ENCODE data around the gene TTC7B.
"Not testable (repeated sequence)": the region's sequence is repeated elsewhere in the genome, so short reads cannot be mapped to it uniquely, and the experiment has no call there.

Gene TTC7B

DNA sequence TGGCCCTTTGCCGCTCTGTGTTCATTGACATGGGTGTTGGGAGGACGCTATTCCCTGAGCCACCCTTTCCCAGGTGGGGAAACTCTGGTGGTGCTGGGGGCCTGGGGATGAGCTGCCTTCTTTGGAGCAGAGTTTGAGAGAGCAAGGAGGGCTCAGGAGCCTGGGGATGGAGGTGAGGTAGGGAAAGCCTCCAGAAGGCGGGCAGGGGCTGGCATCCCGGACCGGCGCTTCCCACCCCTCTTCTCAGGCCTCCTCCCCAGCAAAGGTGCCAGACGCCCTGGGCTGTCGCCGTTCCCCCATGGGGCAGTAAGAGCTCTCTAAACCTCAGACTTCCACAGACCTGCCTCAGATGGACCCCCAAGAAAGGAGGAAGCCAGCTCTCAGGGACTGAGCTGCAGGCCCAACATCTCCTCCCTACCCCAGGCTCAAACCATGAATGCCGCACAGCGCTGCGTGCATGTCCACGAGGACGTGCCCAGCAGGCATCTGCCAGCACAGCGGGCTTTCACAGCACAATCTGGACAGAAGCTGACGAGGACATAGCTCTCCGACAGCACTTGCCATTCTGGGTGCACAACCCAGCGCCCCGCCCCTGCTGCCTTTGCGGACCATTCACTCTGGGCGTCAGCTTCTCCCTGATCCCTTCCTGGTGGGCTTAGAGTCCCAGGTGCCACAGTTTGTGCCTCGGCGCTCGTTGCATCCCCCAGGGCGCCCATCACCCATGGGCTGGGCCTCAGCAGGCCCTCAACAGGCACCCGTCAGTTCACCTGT is 14.9 kb upstream of the TTC7B start:
- no peak for DNase-seq

DNA sequence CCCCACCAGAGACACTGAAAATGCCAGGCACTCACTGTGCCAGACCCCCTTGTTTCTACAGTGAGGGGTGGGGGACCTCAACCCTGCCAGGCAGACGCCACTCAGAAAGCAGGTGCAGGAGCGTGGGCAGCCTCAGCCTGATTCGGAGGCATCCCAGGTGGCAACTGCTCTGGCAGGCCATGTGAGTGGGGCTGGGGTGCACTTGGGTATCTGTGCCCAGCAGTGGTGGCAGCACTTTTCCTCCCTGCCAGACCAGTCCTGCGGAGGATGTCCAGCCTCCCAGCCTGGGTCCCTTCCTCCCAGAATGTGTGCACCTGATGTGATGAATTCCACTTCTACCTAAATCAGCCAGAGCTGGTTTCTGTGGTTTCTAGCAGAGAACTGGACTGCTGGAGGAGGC is 13.4 kb upstream of the TTC7B start:
- DNase-seq: no peak

DNA sequence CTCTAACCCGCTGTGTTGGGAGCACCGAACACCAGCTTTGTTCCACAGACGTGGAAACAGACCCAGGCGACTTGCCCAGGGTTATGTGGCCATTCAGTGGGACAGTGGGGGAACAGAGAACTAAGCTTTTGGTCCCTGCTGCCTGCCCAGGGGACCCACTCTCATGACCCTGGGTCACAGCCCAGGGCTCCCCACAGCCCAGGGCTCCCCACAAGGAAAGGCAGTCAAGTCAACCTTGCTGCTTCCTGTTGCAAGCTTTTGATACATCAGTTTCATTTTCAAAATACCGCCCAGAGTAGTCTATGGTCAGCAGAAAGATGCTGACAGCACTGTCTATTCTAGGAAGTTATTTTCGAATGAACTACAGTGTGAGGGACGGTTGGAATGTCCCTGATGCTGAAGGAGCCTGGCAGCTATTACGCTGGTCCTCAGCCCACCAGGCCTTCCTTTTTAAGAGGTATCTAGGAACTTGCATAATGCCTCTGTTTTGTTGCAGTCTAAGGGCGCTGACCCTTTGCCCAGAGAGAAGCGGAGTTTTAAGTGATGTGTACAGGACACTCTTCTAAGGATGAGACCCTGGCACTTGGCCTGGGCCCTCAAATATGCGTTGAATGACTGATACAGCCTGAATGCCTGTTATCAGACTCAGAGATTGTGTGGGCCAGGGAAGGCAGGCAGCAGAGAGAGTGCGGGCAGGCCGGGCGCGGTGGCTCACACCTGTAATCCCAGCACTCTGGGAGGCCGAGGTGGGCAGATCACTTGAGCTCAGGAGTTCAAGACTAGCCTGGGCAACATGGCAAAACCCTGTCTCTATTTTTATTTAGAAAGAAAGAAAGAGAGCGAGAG is 12.6 kb upstream of the TTC7B start:
- no peak for DNase-seq

DNA sequence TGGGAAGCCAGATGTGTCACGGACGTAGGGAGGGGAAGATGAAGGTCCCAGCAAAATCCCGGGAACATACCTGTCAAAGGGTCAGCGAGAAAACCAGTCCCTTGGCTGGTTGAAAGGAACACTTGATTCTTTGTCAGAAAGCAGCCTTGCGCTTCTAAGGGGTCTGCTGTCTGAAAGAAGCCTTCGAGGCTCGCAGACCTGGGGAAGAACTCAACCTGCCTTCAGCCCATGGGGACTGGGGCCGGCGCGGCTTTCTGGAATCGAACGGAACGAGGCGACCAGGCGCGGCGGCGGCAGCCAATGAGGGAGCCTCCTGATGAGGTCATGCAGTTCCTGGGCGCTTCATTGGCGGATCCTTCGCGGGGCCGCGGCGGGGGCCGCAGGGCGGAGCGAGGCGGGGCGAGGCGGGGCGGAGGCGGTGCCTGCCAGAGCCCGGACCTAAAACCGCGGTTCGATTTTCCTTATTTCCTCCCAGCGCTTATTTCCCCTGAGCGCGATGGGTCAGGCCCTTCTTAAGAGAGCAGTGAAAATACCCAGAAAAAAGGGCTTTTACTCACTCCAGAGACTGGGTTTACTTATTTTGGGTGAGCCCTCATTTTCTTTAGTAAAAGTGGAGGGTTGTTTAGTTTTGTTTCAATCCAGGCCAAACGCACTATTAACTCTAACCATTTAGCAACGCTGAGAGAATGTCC is 11.8 kb upstream of the TTC7B start:
- peak; percentile 89 for DNase-seq

DNA sequence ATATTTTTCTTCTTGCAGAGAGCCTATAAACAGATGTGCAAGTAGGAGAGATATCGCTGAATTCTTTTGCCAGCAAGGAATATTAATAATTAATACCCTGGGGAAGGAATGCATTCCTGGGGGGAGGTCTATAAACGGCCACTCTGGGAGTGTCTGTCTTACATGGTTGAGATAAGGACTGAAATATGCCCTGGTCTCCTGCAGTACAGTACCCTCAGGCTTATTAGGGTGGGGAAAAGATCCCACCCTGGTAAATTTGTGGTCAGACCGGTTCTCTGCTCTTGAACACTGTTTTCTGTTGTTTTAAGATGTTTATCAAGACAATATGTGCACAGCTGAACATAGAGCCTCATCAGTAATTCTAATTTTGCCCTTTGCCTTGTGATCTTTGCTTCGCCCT is 7.3 kb upstream of the TTC7B start:
- DNase-seq: not testable (repeated sequence)

DNA sequence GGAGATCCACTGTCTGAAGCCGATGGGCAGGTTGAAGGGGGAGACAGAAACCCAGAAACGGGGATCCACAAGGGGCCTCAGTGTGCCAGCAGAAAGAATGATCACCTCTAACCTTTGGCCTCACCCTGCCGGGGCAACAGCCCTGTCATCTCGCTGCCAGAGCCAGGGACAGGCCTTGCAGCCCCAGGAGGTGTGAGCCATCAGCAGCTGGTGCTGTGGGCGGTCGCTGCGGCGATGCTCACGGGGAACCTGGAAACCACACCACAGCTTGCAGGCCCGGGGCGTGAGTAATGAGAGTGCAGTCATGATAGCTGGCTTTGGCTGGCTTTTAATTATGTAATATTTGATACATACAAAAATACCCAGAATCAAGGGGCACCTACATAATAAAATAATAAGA is 4.7 kb upstream of the TTC7B start:
- DNase-seq: peak; percentile 79

DNA sequence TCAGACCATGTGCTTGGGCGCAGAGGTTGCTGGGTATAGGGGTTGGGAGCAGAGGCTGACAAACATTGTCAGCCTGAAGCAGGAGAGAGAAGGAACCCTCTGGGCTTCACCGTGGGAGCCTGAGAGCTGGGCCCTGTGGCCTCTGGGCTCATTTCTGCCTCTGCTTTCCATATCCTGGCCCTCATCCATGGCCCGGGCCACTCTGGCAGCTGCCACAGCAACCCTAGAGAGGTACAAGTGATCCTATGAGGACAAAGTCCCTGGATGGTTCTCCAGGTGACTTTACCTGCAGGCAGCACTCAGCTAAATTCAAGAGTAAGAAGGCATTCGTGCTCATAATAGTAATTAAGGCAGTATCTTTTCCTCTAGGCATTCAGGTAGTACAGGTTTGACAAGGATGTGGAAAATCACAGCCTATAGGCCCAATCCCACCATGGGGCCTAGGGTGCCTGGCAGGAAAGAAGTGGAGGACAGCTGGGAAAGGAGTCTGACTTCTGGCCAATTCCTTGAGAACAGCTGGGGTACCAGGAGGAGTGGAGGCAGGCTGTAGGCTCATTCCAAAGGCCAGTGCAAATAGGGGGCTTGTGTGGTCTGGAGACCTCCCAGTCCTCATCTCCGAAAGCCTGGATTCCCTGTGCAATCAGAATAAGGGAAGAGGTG is 3.6 kb upstream of the TTC7B start:
- DNase-seq: no peak

DNA sequence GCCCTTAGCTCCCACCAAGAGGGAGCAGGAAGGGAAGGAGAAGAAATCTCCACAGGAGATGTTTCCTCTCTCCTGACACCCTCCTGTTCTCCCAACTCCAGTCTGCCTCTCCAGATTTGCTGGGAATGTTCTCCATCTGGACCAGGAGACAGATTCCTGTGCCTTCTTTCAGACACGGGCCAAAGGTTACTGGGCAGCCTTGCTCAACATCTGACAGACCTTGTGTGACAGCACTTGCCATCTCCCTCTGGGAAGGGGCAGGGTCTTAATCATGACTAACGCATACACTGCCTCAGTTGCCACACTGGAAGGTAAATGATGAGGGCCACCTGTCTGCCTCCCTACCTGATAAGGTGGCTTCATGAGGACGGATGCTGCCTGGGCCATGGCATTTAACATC is 2.5 kb upstream of the TTC7B start:
- DNase-seq: no peak

DNA sequence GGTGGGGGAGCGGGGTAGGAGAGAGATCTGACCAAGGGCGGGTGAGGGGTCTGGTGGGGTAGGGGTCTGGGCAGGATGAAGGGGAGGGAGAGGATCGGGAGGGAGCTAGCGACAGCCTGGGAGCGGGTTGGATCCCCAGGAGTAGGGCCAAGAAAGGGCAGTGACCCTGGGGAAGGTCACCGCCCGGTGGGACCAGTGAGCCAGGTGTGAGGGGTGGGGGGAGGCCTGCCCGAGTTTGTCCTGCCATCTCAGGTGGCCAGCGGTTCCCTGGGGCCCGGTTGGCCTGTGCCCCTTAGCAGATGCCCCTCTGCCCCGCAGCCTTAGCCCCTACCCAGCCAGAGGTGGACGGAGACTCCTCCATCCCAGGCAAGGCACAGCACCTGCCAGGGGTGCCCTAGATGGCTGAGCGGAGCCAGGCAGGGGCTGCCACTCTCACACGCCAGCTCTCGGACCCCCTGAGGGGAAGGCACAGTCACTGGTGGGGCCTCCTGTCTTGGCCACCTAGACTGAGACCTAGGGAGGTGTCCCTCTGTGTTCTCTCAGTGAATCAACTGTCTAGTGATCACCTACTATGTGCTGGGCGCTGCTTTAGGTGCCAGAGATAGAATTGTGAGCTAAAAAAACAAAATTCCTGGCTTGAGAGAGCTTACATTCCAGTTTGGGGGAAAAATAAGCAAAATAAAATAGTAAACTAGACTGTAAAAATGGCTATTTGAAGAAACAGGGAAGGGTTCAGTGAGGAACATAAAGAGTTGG is 629 bp upstream of the TTC7B start:
- DNase-seq: no peak

DNA sequence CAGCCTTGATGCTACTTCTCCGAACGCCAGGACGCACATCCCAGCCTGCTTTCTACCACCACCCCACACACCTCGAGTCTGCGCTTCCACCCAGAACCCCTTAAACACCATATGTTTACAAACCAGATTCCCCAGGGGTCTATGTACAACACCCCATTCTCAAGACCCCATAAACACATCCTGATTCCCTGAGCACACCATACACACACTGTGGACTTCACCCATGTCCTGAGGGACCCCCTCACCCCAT is 733 bp downstream of the TTC7B start:
- DNase-seq: no peak

DNA sequence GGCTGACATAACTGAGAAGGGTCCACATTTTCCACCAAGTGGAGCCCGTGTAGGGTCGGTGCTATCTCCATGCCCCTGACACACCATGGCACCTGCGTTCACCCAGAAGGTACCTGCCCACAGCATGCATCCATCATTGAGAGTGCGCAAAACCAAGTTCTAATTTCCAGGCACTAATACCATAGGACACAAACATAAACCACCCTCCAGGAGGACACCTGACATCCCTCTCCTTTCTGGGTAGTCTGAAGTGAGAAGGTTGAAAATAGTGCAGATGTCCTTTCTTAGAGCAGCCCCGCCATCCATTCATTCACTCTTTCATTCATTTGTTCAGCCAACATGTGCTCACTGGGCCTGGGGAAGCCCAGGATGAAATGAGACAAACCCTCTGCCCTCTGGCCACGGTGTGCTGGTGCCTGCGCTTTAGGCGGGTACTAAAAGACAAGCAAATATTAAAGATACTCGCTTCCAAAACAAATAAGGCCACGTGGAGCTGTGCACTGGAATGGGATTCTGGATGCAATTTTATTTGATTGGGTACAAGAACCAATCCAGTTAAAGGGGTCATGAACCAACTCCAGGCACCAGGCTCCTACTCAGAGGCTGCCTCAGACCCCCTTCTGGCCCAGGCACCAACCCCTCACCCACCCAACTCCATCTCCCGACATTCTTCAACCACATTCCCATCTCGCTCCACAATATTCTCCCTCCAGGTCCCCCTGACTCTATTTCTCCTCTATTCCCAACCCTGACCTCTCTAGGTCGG is 1.2 kb downstream of the TTC7B start:
- no peak for DNase-seq

DNA sequence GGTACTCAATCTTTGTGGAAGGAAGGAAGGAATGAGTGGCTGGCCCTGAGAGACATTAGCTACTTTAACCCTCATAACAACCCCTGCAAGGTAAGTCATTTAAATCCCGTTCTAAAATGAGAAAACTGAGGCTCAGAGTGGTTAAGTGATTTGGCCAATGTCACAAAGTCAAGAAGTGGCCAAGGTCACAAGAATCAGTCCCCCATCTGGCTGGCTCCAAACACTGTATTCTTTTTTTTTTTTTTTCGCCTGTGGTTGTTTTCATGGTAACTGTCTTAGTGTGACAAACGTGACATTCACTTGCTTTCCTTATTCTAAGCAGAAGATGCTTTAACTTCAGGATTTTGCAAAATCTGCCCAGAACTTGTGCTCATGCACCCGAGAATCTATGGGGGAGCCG is 2.8 kb downstream of the TTC7B start:
- DNase-seq: no peak

DNA sequence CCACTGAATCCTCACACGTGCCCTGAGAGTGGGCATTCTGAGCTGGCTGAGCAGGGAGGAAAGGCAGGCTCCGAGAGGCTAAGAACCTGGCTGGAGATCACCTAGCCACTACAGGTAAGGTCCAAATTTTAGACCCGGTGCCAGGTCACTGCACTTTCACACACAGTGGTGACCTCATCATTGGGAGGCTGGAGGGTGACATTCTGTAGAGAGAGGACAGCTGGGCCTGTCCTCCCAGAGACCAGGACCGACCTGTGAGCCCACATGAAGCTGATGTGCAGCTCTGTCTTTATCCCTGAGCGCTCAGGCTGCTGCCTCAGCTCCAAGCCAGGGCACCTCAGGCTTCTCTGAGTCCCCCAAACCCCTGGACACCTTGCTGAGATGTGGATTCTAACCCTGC is 4.1 kb downstream of the TTC7B start:
- no peak for DNase-seq

DNA sequence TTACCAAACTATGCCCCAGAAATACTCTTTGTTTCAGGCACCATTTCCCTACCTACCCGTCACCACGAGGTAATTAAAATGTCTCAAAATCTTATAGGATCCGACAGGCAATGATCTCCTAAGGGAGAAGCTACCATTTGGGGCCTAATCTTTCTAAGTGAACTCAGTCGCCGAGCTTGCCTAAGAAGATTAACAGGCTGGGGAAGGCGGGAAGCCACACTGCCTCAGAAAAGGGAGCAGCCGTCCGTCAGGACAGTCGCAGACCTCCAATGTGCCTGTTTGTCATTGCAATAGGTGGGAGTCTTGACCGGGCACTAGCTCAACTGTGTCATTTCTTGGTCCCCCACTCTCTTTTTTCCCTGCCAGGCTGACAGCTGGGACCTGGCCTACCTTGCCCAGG is 4.6 kb downstream of the TTC7B start:
- DNase-seq: no peak

DNA sequence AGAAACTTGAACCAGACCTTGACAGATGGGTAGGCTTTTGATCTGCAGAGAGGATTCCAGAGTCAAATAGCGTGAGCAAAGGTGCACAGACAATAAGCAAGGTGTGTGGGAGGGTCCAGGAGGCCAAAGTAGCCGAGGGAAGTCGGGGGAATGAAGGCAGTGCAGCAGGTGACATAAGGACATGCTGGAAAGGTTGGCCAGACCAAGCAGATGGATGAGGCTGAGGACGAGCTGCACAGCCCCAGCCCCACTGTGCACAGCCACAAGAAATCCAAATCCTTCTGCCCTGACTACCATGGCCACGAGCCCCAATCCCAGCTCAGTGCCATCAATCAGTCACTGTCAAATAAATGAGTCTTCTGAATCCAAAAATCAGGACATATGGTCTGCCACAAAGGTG is 5.4 kb downstream of the TTC7B start:
- DNase-seq: no peak

DNA sequence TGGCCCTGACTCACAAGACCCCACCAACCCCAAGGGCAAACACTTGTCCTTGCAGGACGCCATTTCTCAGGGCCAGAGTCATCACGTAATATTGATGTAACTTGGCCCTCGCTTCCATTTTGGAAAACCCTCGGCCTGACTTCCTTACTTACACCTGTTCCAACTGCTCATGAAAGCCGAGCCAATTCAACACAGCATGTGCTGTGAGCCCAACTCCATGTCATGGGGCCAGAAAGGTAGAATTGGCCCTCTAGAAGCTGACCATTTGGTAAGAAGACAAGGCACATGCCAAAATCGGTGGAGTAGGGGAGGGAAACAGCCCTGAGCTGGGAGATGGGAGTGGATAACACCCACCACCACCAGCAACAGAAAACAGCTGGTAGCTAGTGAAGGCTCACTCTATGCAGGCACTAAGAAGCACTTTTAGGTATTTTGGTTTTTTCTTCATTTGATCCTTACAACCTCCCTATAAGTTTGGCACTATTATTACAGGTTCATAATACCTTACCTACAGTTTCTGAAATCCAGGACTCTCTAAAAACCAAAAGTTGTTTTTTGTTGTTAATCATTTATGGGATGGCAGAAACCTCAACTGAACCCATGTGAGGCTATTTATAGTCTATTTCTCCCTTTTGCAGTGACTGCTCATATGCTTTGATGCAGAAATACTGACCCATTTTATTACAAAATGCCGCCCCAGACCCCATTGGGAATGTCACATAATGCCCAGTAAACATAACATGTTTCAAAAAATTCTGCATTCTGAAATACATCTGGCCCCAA is 6.5 kb downstream of the TTC7B start:
- no peak for DNase-seq

DNA sequence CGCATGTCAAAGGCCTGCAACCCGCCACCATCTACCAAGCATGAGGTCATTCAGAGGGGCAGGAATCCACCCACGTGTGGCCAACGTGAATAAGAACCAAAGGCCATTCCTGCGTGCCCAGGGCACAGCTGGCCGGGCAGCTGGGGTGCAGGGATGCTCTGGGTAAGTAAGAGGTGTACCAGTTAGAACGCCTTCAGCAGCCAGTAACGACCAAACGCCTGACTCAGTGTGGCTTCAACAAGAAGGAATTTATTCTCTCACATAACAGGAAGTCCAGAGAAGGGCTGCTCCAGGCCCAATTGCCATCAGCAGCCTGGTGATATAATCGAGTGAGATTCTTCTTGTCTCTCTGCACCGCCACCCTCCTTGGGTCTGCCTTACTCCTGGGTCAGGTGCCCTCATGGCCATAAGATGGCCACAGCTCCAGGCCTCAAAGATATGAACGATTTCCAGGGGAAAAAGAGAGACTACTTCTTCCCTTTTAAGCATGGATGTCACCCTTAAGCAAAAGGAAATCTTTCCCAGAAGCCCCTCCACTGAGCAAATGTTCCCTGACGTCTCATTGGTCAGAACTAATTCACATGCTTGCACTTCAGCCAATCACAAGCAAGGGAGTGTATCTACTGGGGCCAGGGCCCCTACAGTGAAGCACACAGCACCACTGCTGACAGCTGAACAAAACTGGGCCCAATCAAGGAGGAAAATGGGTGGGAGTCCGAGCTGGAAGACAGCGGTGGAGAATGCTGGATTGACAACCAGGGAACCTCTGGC is 7.3 kb downstream of the TTC7B start:
- DNase-seq: no peak

DNA sequence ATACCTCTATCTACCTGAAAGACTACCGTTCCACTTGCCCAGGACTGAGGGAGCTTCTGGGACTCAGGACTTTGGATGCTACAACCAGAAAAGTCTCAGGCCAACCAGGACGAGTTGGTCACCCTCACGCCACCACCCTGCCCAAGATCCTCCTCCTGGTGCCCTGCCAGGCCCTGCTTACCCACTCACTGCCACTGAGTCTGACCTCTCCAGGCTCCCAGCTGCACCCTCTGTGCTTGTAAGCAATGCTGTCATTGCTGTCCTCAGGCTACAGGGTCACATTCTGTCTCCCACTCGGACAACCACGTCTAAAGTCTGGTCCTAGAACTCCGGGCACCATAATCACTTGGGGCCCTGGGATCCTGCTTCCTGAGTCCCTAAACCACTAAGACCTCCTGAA is 9.2 kb downstream of the TTC7B start:
- DNase-seq: no peak

DNA sequence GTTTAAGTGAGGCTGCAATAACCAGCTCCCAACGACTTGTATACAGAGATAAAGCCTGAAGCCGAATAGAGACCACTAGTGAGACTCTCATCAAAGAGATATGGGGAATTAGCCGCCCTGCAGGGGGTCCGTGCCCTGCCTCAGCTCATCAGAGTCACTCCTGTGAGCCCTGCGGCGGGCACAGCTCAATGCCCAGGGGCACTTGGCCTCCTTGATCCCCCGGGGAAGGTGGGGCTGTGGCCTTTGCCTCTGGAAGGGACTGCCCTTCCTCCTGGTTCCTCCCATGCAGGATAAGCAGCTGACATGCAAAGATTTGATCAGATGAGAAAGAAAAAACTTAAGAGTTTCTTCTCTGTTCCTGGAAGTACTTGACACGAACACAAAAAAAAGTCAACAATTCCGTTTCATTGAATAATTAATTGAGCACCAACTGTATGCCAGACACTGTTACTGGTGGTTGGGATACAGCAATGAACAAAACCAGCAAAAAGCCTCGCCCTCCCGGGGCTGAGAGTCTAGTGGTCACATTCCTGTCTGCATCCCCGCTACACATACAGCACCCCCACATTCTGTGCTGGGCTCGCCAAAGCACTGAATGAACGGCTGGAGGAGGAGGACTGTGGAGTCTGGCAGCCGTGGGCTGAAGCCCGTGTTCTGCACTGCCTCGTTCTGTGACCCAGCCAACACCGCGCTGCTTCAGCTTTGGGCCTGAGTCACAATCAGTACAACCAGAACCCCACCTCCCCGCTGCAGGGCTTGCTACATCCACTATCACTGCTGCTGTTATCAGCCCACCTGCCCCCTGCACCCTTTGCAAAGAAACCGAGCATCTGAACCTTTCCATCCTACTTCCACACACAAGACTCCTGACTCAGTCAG is 10.3 kb downstream of the TTC7B start:
- no peak for DNase-seq

DNA sequence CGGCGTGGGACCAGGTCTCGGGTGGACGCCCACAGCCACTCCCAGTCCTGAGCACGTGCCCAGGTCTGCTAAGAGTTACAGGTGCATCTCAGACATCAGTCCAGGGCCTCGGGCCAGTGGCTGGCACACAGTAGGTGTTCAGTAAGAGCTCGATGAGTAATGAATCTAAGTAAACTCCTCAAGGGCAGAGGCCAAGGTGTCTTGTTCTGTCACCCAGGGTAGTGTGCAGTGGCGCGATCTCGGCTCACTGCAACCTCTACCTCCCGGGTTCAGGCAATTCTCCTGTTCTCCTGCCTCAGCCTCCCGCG is 11.2 kb downstream of the TTC7B start:
- DNase-seq: no peak
